Testis (tissue), 2 donors: ENCODE results near the gene WBP4.

Experiments
- CTCF ChIP-seq, 3 experiments: fragments of 450-650 bp in 2 of 3; fragments of 200-600 bp in 1 of 3; sonication (generic) in 1 of 3; IDR thresholded peaks; one replicate each; pipeline ENCODE4 v1.5.1; 2016 to 2019; ENCODE audit warnings: antibody characterized with exemption in 3 of 3, mild to moderate bottlenecking in 2 of 3, moderate library complexity in 1 of 3
- POLR2A ChIP-seq: fragments of 450-650 bp; IDR thresholded peaks from one replicate; pipeline ENCODE4 v1.6.1; 2017; ENCODE audit warnings: antibody characterized with exemption, mild to moderate bottlenecking, moderate library complexity

- no peak for TF ChIP-seq CTCF (IDR thresholded peaks at IDR 0.05)
- no peak for TF ChIP-seq POLR2A
Measured at GRCh38 chr13:41075485-41075884, 14.2 kb downstream of the WBP4 start.
